HTR-8/SVneo (cell line): ENCODE data around the gene ITGB5.

Experiments
- DNase-seq: peaks from one replicate; pipeline ENCODE4 v3.0.0; 2011; ENCODE audit warnings: low spot score, mixed read lengths; ENCODE audit not compliant: insufficient read length
- FAIRE-seq: peaks from 2 replicates; lab custom pipeline; 2011; peaks lifted over from hg19 to GRCh38; lab: Jason Lieb, UNC

ITGB5 gene

DNA sequence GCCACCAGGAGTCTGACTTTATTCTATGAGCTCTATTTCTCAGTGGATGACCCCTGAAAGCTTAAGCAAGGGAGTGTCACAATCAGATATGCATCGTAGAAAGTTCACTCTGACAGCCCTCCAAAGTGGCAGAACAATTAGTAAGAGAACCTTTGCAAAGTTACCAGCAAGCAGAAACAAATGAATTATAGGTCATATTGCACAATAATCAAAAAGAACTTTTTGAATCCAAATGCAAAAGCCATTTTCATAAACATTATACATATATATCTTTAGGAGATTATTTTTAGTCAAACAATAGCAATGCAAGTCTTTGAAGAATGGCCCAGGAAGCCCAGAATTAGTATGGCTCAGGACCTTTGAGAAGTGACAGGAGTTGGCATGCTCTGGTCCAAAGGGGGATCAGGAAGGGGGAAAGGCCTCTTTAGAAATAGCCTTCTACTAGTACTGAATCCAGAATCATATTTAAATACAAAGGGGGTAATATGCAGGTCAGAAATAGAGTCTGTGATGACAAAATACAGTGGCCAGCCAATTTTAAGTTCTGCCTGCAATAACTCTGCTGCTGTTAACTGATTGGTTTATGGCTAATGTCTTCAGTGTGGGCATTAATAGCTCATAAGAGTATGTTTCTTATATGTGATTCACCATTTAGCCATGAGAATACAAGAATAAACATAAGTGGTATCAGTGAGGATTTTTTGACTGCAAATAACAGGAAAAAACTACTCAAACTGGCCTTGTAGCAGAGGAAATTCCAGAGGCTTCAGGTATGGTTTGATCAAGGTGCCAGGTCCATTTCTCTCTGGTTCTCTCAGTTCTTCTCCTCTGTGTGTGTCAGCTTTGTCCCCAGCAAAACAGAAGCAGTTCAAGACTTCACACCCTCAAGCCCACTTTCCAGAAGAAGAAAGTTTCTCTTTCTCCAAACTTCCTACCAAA is 17.0 kb upstream of the ITGB5 start:
- no peak for DNase-seq
- no peak for FAIRE-seq

DNA sequence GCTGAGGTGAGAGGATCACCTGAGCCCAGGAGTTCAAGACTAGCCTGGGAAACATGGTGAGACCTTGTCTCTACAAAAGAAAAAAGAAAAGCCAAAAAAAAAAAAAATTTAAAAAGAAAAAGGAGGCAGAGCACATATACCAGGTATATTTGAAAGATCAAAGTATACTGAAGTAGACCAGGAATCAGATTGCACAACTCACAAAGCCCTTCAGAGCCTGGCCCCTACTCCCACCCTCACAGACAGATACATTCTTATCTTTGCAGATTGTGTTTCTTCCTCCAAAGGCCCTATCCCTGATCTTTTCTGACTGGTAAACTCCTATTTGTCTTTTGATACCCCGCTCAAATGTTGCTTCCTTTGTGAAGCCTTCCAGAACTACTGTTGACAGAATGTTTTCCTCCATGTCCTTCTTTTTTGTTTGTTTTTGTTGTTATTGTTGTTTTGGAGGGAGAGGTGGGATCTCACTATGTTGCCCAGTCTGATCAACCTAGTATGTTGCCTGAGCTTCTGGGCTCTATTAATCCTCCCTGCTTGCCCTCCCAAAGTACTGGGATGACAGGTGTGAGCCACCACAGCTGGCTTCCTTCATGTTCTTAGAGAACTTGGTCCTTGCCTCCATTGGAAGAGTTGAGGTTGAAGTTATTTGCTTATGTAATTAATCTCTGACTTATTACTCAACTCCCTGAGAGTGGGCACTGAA is 9.8 kb upstream of the ITGB5 start:
- no peak for DNase-seq
- FAIRE-seq: no peak

DNA sequence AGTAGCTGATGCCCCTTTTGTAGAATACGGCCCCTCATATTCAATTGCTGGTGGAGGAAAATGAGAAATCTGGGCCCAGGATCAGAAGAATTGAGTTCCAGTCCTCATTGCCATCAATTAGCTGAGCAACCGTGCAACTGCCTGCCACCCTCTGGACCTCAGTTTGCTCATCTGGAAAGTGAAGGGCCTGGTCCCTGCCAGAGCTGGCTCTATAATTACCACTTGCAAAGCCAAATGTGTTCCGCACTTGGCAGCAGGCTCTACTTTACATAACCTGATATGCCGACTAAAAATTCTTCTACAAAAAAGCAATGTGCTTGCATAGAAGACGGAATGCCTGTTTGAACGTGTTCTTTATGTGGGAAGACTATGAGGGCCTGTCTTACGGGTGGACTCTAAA is 8.6 kb upstream of the ITGB5 start:
- FAIRE-seq: no peak

DNA sequence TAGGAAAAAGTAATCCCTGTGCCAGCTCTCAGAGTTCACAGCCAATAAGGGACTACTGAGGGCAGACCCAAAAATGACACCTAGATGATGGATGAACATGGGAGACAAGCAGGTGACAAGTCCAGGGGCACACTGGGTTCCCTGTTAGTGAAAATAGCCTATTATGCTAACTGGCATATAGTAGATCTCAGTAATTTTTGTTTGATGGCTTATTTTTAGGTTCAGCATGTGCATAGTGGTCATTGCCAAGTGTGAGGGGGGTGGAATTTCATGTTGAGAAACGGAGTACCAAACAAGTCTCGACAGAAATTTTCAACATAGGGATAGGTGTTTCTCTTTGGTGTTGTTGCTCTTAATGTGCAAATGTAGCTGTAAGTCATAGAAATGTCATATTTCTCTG is 6.4 kb upstream of the ITGB5 start:
- FAIRE-seq: no peak
- DNase-seq: no peak

More for the DNA sequence above, 8.6 kb upstream of the ITGB5 start:
- DNase-seq: no peak

DNA sequence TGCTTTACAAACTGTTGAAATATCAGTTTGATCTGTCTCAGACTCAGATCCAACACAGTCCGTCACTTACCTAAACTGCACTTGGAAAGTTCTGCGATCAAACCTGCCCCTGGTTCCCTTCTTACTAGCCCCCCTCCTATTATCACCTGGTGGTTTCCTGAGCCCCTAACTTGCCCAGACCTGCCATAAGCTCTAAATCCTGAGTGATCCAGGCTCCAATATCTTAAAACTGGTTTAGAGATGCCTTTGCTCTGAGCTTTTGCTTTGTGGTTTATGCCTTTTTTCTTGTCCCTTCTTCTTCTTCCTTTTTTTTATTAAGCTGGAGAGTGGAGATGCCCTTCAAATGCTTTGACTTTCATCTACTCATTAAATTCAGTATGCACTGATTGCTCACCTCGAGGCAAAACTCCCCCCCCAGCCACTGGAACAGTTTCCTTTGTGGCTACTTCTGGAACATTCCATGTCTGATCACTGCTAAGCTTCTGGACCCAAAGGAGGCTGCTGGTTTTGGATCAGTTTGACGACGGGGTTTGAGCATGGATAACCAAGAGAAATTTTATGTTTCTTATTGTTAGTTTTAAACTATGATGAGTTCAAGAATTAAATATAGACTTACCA is 3.5 kb upstream of the ITGB5 start:
- DNase-seq (no peak), FAIRE-seq (no peak)

DNA sequence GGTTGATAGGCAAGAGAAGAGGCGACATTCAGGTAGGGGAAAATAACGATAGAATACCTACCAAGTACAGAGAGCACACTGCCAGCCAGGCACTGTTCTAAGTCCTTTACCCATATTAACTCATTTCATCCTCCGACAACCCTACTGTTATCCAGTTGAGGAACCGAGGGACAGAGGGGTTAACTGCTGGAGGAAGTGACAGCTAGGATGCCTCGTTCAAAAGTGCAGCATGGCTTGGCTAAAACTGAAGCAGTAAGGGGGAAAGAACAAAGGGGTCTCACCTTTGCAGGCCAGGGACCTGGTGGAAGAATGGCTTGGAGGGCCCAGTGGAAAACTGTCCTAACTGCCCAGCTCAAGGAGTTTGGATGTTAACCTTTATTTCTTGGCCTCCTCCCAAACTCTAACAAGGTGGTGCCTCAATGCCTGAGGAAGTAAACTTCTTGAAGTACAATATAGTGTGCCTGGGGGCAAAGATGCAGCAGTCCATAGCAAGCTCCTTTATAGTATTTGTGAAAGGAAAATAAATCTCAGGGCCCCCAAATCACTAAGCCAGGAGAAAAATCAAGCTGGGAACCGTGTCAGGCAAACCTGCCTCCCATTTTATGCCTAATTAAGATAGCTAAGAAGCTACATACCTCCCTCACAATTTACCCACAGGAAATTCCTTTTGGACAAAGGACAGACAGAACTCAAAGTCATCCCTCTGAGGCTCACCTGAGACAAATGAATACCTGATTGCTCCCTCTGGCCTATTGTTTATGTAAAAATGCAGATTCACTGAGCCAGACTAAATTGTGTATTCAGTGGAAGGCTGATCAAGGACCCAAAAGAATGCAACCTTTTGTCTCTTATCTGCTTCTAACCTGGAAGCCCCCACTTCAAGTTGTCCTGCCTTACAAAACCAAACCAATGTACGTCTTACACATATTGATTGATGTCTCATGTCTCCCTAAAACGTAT is 1.6 kb upstream of the ITGB5 start:
- DNase-seq (no peak), FAIRE-seq (no peak)

DNA sequence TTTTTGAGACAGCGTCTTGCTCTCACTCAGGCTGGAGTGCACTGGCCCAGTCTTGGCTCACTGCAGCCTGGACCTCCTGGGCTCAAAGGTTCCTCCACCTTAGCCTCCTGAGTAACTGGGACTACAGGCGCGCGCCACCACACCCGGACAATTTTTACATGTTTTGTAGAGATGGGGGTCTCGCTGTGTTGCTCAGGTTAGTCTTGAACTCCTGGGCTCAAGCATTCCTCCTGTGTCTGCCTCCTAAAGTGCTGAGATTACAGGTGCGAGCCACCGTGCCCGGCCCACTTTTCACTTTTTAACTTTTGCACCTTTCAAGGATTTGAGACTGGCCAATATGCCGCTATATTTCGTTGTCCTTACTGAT is 750 bp upstream of the ITGB5 start:
- DNase-seq (no peak), FAIRE-seq (no peak)

DNA sequence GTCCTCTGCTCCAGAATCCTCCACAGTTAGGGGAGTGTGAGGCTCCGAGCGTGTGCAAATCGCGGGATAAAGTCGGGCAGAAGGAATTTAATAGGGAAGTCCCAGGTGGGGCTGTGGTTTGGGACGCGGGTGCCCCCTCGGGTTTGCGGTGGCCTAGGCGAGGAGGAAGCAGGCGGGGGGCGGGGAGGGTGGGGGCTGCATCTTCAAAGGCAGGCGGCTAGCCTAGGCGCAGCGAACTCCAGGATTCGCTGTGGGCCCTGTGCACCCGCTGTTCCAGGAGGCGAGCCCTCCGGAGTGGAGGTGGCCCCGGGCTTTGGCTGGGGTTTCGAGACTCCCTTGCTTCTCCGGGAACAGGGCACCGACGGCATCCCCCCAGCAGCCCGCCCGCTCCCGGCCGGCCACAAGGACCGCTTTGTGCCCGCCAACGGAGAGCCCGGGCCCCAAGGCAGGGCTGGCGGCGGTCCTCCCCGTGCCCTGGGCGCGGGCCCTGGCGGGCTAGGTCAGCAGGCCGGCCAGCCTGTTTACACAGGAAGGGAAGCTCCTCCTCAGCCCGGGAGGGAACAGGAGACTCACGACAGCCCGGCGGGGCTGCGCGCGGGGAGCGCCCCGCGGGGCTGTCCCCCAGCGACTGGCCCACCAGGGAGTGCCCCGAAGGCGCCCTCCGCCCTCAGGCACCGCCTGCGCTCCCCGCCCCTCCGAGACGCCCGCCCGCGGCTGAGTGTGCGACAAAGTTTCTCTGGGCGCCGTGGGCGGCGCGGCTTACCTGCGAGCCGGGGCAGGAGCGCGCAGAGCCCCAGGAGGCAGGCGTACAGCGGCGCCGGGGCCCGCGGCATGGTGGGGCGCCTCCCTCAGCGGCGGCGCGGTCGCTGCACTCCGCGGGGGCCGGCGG is 753 bp downstream of the ITGB5 start:
- FAIRE-seq (no peak), DNase-seq (peak; percentile 36)

DNA sequence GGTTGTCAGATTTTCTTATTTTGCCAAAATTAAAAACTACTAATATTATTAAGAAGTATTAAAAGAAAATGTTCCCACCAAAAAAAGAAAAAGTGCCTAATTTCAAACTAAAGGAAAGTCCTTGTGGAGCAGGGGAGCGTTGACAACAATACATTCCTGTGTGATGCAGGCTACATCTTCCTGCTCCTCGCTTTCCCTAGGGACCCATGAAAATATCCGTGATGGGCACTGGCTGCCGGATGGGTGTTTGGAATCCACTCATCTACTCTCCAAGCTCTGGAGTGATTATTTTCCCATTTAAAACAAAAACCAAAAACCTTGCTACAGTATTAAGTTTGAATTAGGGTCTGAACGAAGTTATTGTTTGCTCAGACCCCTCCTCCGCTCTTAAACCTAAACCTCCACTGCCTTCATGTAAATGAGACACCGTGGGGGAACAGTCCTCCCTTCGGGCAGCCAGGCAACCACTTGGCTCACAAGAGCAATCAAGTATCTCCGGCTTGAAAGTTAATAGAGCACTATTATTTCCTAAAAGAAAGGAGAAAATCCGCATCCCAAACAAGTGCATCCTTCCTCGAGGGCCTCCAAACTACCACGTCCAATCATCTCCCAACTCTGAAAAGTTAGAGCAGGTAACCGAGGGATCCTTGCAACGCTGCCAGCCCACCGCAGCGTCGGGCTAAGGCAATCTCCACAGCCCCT is 1.5 kb downstream of the ITGB5 start:
- FAIRE-seq (no peak), DNase-seq (no peak)

DNA sequence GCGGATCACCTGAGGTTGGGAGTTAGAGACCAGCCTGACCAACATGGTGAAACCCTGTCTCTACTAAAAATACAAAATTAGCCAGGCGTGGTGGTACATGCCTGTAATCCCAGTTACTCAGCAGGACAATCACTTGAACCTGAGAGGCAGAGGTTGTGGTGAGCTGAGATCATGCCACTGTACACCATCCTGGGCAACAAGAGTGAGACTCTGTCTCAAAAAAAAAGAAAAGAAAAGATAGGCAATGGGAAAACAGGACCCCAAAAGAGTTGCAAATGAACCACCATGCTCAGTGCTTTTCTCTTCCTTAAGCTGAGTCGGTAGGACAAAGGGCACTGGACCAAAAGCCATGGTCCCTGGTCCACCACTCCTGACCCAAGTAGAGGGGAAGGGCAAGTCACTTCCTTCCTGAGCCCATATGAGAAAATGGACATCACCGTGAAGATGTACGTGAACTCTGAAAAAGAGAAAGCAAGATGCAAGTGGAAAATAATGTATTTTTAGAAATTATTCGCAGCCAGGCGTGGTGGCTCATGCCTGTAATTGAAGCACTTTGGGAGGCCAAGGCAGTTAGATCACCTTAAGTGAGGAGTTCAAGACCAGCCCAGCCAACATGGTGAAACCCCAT is 2.6 kb downstream of the ITGB5 start:
- DNase-seq (no peak), FAIRE-seq (no peak)

DNA sequence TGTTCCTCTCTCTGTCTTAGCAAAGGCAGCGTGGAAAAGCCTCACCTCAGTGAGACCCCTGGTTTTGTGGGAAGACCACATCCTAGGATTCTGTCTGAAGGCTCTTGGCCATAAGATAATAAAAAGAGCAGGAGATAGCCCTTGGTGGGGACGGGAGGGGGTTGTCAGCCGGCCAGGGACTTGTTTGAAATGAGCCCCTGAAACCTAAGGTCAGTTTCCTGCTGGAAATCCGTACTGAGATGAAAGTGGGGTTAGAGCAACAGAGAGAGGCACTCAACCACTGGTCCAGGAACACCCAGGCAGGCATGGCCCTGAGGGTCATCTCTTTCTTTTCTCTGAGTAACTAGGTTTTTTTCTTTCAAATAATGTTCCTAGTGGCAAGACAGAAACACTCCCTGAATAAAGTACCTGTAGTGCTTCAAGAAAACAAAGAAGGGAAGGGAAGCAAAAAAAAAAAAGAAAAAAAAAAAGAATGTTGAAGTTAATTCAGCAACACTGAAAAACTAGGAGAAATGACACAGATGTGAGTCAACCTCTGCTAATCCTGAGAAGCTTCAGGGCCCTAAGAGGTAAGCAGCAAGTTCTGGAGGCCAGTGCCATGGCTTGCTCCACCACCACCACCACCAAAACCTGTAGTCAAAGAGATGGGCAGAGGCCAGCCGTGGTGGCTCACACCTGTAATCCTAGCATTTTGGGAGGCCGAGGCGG is 3.2 kb downstream of the ITGB5 start:
- DNase-seq (no peak), FAIRE-seq (no peak)

DNA sequence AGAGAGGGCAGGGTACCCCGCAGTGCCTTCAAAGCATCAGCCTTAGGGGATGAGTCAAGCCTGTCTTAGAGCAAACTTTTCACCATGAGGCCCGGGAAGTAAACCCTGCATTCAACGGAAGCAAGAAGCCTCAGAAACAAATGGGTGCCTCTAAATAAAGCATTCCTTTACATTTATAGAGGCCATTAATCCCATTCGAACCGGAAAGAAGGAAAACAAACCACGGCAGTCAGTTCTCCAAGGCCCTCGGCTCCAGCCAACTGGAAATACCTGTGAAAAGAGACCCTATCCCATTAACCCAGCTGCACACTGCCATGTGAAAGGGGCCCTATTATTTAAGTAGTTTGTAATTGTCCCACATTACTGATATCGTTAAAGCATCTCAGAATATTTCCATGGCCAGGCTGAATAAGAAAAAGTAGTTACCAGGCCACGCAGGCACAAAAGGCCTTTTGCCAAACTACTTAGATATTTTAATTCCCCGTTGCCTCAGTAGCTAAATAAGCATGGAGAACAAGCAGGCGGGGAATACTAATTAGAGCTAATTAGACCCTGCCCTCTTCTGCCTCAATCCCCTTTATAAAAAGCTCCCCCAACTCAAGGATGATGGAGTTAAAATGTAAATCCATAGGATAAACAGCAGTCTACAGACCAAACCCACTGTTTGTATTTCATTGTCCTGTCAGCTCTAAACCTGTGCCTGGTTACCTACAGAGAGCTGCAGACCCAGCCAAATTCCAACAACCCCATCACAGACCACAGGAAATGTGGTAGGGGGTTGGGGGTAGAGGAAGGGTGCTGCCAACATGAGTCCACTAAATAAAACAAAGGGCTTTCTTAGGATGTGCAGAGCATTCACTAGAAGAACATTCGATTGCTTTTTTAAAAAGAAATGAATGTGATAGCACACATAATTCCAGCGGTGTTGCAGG is 4.1 kb downstream of the ITGB5 start:
- no peak for FAIRE-seq
- no peak for DNase-seq

DNA sequence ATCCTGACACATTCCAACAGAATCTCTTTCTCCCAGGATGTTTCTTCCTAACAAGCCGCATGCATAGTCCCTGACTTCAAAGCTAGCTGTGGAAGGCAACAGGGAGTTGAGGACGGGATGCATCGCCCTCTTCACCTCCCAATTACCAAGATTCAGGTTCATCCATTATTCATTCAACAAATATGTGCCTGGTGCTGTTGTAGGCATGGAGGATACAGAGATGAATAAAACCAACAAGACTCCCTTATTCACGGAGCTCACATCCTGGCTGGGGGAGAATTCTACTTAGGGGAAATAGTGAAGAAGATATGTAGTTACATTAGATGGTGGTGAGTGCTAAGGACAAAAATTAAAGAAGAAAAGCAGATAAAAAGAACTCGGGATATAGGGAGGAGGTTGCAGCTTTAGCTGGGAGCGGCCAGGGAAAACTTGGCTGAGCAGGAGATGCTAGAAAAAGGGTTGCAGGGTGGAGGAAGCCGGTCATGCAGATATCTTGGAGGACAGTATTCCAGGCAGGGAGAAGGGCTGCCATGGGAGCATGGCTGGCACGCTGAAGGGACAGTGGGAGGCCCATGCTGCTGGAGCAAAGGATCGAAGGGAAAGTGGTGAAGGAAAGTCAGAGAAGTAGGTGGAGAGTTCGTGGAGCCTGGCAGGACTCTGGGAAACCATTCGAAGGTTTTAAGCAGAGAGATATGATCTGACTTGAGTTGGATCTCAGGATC is 5.0 kb downstream of the ITGB5 start:
- FAIRE-seq: no peak

DNA sequence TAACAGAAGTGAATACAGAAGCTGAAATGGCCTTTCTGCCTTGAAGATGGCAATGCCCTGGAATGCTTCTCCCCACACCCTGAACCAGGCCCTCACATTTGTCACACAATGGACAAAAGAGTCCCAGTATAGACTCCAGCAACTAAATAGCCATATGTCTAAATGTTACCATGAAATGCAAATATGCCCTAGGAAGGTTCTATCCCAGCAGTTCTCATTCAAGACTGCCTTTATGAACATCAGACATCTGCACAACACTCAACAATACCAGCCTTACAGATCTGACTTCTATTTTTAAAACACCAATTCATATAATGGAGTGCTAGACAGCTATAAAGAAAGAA is 7.9 kb downstream of the ITGB5 start:
- DNase-seq (no peak), FAIRE-seq (no peak)

More for the DNA sequence above, 5.0 kb downstream of the ITGB5 start:
- DNase-seq: no peak

DNA sequence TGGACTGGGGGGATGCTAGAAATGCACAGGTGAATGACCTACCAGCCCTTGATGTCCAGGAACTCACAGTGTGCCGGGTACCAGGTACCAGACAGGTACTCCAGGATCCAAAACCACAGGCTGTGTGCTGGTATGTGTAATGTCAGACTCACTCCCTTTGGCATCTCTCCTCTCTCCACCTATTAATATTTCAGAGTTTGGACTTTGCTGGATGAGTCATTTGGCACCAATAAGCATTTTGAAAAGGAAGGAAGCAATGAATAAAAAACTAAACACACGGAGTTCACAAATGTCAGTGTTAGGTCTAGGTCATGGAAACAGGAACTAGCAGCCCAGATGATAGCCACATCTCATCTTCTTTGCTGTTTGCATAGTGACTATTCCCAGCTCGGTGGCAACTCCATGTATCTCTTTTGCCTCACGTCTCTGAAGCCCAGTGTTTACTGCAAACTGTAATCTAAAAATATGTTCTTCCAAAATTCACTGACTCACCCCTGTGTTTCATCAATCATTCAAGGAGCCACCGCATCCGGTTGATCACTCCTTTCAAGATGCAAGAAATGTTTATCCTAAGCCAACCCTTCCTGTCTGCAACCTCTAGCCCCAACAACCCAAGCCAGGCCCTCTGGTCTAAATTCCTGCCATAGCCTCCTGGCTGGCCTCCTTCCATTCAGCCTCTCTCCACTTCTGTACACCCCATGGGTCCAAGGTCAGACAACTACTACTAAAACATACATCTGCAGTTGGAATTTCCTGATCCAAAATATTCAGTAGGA is 8.4 kb downstream of the ITGB5 start:
- DNase-seq (peak; percentile 78), FAIRE-seq (peak; percentile 13)
